Measurements from ENCODE around the gene IFRD2. TPM values are rescaled to one million over a fixed set of nuclear protein-coding genes. Genes with fewer than 3 reads are reported as not detected.
A peak's percentile ranks its signal among the peaks of the same experiment; 100 is the strongest.

Gene IFRD2
- total and polyA plus RNA-seq, 3 donors from 2014 or later: 42.3 to 60.9 (median 55.3) TPM

GRCh38 chr3:50270422-50271224 lies 21.6 kb downstream of the IFRD2 start:
- no peaks in the 10 kb centered on the region for H3K27me3 ChIP-seq
- H3K27ac ChIP-seq: no peak overlapping the region
- DNase-seq: no peak
- 89 to 90% methylated on average over 14 to 19 of the region's 19 CpGs for WGBS, 2 donors
- no peaks in the 10 kb centered on the region for H3K9me3 ChIP-seq
- H3K4me3 ChIP-seq: no peak overlapping the region
- peaks cover 46% of the 10 kb centered on the region for H3K4me1 ChIP-seq
- intact Hi-C loops (cut with DNase I; ENCODE audit: low total_unique reads): loop anchor here (10.0 kb wide), 1 partner anchor 76 kb away; the partner anchor contains the start of gene GNAT1
- no peaks in the 10 kb centered on the region for H3K36me3 ChIP-seq (ENCODE audit: low read depth, missing control alignments)
- TF ChIP-seq CTCF (IDR thresholded peaks at IDR 0.05): no peak
- no peak for TF ChIP-seq POLR2A (IDR thresholded peaks at IDR 0.05)

- no peak overlapping the region for H3K27ac ChIP-seq
- intact Hi-C loops (cut with DNase I; ENCODE audit: low total_unique reads): loop anchor here (10.0 kb wide), 1 partner anchor 75 kb away; the partner anchor contains the start of gene GNAT1
- no peak overlapping the region for H3K4me3 ChIP-seq
- 80 to 92% methylated on average over 2 to 8 of the region's 8 CpGs for WGBS, 2 donors
- DNase-seq: no peak
- no peaks in the 10 kb centered on the region for H3K9me3 ChIP-seq
- TF ChIP-seq CTCF (IDR thresholded peaks at IDR 0.05) (no peak), POLR2A (IDR thresholded peaks at IDR 0.05) (no peak)
- H3K4me1 ChIP-seq: peaks cover 52% of the 10 kb centered on the region
- no peaks in the 10 kb centered on the region for H3K27me3 ChIP-seq
- no peaks in the 10 kb centered on the region for H3K36me3 ChIP-seq (ENCODE audit: low read depth, missing control alignments)
These were observed 22.2 kb downstream of the IFRD2 start for GRCh38 chr3:50269977-50270413.

DNA sequence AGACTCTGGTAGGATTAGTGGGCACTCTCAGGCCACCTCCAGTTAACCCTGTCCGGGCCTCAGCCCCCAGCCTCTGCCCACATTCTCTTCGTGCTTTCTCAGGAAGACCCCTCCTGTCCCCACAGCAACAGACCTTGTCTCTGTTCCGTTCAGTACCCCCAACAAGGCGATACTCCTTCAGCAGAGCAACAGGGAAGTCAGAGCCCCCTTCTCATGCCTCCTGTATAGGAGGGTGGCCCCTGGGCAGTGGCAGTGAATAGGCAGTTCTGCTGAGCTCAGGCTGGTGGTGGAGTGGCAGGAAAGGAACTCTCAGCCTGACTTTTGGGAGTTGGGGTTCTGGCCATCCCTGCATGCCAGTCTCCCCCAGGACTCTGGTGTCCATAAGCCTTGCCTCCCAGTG lies 22.8 kb downstream of the IFRD2 start:
- H3K27ac ChIP-seq: no peak overlapping the region
- DNase-seq: no peak
- no peaks in the 10 kb centered on the region for H3K36me3 ChIP-seq (ENCODE audit: low read depth, missing control alignments)
- H3K4me3 ChIP-seq: no peak overlapping the region
- no peak for TF ChIP-seq CTCF (IDR thresholded peaks at IDR 0.05)
- TF ChIP-seq POLR2A (IDR thresholded peaks at IDR 0.05): no peak
- WGBS, 2 donors: 59 to 71% methylated on average over 4 of the region's 4 CpGs
- peaks cover 57% of the 10 kb centered on the region for H3K4me1 ChIP-seq
- H3K9me3 ChIP-seq: no peaks in the 10 kb centered on the region
- H3K27me3 ChIP-seq: no peaks in the 10 kb centered on the region
- intact Hi-C loops (cut with DNase I; ENCODE audit: low total_unique reads): no loop called here

DNA sequence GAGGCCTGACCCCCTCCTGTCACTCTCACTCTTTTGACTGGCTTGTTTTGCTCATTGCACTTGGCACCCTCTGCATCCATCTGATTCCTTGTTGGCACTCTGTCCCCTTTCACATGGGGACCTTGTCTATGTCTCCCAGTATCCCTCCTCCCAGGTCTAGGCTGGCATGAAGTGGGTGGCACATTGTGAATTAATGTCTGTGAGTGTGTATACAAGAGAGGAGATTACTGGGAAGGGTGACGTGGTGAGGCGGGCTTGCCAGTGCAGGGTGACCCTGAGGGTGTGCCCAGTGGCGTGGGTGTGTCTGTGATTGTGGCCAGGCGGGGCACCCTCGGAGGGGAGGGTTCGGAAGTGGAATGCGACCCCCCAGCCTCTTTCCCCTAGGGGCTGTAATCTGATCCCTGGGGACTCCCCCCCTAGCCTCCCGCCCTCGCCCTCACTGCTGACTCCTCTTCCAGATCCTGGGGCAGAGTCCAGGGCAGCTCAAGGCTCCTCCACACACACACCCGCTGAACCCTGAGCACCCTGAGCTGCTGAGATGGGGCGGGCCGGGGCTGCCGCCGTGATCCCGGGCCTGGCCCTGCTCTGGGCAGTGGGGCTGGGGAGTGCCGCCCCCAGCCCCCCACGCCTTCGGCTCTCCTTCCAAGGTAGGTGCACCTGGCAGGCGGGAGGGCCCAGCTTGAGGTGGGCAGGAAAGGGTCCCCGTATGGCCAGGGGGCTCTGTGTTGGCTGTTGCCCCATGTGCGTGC lies 23.4 kb downstream of the IFRD2 start, which contains the start of gene SEMA3B:
Gene SEMA3B, plus strand, starts transcription at position 445 of the 749 bp plus-strand sequence. Its CDS starts 94 bp downstream, at position 539.
- no peak within 1 kb of the TSS for H3K4me3 ChIP-seq
- peak; percentile 65 for DNase-seq
- intact Hi-C loops (cut with DNase I; ENCODE audit: low total_unique reads): no loop called here
- no peaks in the 10 kb centered on the region for H3K9me3 ChIP-seq
- H3K4me1 ChIP-seq: peaks cover 63% of the 10 kb centered on the region
- 38 to 43% methylated on average over 2 to 19 of the region's 21 CpGs for WGBS, 2 donors
- no peaks in the 10 kb centered on the region for H3K27me3 ChIP-seq
- H3K36me3 ChIP-seq (ENCODE audit: low read depth, missing control alignments): no peaks in the 10 kb centered on the region
- H3K27ac ChIP-seq: no peak within 1 kb of the TSS
- TF ChIP-seq POLR2A (IDR thresholded peaks at IDR 0.05): no peak
- TF ChIP-seq CTCF (IDR thresholded peaks at IDR 0.05): no peak

All from testis (tissue), 3 donors.